CD4-positive, alpha-beta T cell (primary cell): Measurements from ENCODE around the gene LNPEP. TPM values are rescaled to one million over a fixed set of nuclear protein-coding genes. Genes with fewer than 3 reads are reported as not detected.

Experiments used
- ATAC-seq: fragments of 200-7000 bp; cut with Tn5 transposase; one replicate; pipeline ENCODE4 v1.10.0; 2022; ENCODE audit warnings: mild to moderate bottlenecking; ENCODE audit not compliant: poor library complexity
- CTCF ChIA-PET: fragments of 350-600 bp; sonication (Branson Sonifier 250); formaldehyde crosslinking; loops from one replicate; lab custom pipeline; 2021; ENCODE audit warnings: antibody characterized with exemption, inconsistent platforms; lab: Charles Lee
- POLR2A ChIA-PET: fragments of 350-600 bp; sonication (Branson Sonifier 250); formaldehyde crosslinking; loops from one replicate; lab custom pipeline; 2021; ENCODE audit warnings: antibody characterized with exemption, inconsistent platforms; lab: Charles Lee
- DNase-seq, 14 experiments: peaks; one replicate each; pipeline ENCODE4 v3.0.0-alpha.2; 2013 to 2020; ENCODE audit warnings: mixed read lengths in 2 of 14
- H3K27ac ChIP-seq, 2 donors: one replicate each; pipeline versions ENCODE4 v1.5.1 to v1.7.0; 2013; ENCODE audit warnings: low read length in 2 of 2, low read depth in 1 of 2, mild to moderate bottlenecking in 1 of 2
- H3K27me3 ChIP-seq, 2 experiments: 1 replicate in 1 of 2; 2 replicates in 1 of 2; pipeline versions ENCODE4 v1.6.1 to v1.7.0; 2013; ENCODE audit warnings: low read length in 2 of 2, control low read depth in 1 of 2, mild to moderate bottlenecking in 1 of 2, moderate library complexity in 1 of 2; ENCODE audit not compliant: insufficient read depth in 2 of 2, control insufficient read depth in 1 of 2
- H3K36me3 ChIP-seq: one replicate; pipeline ENCODE4 v1.6.1; 2013; ENCODE audit warnings: low read length, control low read depth; ENCODE audit not compliant: insufficient read depth
- H3K4me1 ChIP-seq: one replicate; pipeline ENCODE4 v1.6.1; 2013; ENCODE audit warnings: low read length, control low read depth; ENCODE audit not compliant: insufficient read depth
- H3K4me3 ChIP-seq: one replicate; pipeline ENCODE4 v1.5.1; 2013; ENCODE audit warnings: mild to moderate bottlenecking, low read length, moderate library complexity
- H3K9me3 ChIP-seq, 2 experiments: 1 replicate in 1 of 2; 2 replicates in 1 of 2; pipeline versions ENCODE4 v1.6.1 to v1.7.0; 2013; ENCODE audit warnings: low read length in 2 of 2, mild to moderate bottlenecking in 2 of 2, control low read depth in 1 of 2, moderate library complexity in 1 of 2; ENCODE audit not compliant: control insufficient read depth in 1 of 2, insufficient read depth in 1 of 2
- H3K27ac Mint-ChIP-seq: one replicate; pipeline ENCODE4 v1.8.0; 2020; ENCODE audit warnings: mixed read lengths
- H3K27me3 Mint-ChIP-seq: one replicate; pipeline ENCODE4 v1.8.0; 2021; ENCODE audit warnings: mixed read lengths
- H3K36me3 Mint-ChIP-seq: one replicate; pipeline ENCODE4 v1.8.0; 2021; ENCODE audit warnings: low read depth, mixed read lengths
- H3K4me1 Mint-ChIP-seq: one replicate; pipeline ENCODE4 v1.8.0; 2021; ENCODE audit warnings: low read depth, mixed read lengths
- H3K4me3 Mint-ChIP-seq: one replicate; pipeline ENCODE4 v1.8.0; 2020; ENCODE audit warnings: mild to moderate bottlenecking, mixed read lengths
- H3K9me3 Mint-ChIP-seq: one replicate; pipeline ENCODE4 v1.8.0; 2020; ENCODE audit warnings: mixed read lengths
- CTCF ChIP-seq: fragments of 200-600 bp; IDR thresholded peaks from one replicate; pipeline ENCODE4 v1.8.0; 2022; ENCODE audit warnings: antibody characterized with exemption, mild to moderate bottlenecking
- intact Hi-C, 2 experiments: fragments of 100-400 bp; cut with DNase I in 1 of 2; cut with micrococcal nuclease in 1 of 2; formaldehyde crosslinking; loops; one replicate each; pipeline versions ENCODE4 v1.15.1 to v1.9.0; 2023 to 2025; cut with DNase I, micrococcal nuclease
- total RNA-seq, 174 experiments: library from RNA in 2 of 174; stranded (reverse) in 2 of 174; gene quantifications; one replicate each; pipeline ENCODE4 v1.2.3 and lab custom pipeline; 2021 to 2026

LNPEP gene
- total RNA-seq, 2 experiments from 2014 or later: 52.0 to 52.7 TPM

GRCh38 chr5:96902876-96903275 lies 33.0 kb upstream of the LNPEP start:
- Mint-ChIP-seq H3K4me3 (no peak overlapping the region), H3K9me3 (no peaks in the 10 kb centered on the region), H3K36me3 (peaks cover 92% of the 10 kb centered on the region), H3K27me3 (no peaks in the 10 kb centered on the region), H3K27ac (no peak overlapping the region), H3K4me1 (peaks cover 14% of the 10 kb centered on the region)
- no peak overlapping the region for H3K27ac ChIP-seq
- no peaks in the 10 kb centered on the region for H3K27me3 ChIP-seq
- POLR2A ChIA-PET: no interaction called here
- DNase-seq (no peak), ATAC-seq (no peak)
- no peaks in the 10 kb centered on the region for H3K4me1 ChIP-seq
- CTCF ChIA-PET: interaction anchor here (1.0 to 1.2 kb wide), 2 partner anchors 14 to 34 kb away, joined by 3 to 4 read pairs; no protein-coding TSS in a partner anchor
- no peaks in the 10 kb centered on the region for H3K9me3 ChIP-seq
- TF ChIP-seq CTCF: no peak
- H3K36me3 ChIP-seq: peaks cover 87% of the 10 kb centered on the region
- H3K4me3 ChIP-seq: no peak overlapping the region
- intact Hi-C loops: no loop called here

- no peaks in the 10 kb centered on the region for H3K9me3 ChIP-seq
- ChIA-PET CTCF (interaction anchor here (2.3 kb wide), 1 partner anchor 35 kb away, joined by 10 read pairs; no protein-coding TSS in a partner anchor), POLR2A (no interaction called here)
- H3K4me1 ChIP-seq: no peaks in the 10 kb centered on the region
- no peak overlapping the region for H3K27ac Mint-ChIP-seq
- no peaks in the 10 kb centered on the region for H3K27me3 Mint-ChIP-seq
- no peak overlapping the region for H3K27ac ChIP-seq
- H3K4me3 ChIP-seq: no peak overlapping the region
- H3K4me1 Mint-ChIP-seq: peaks cover 14% of the 10 kb centered on the region
- H3K36me3 ChIP-seq: peaks cover 87% of the 10 kb centered on the region
- intact Hi-C loops: no loop called here
- H3K4me3 Mint-ChIP-seq: no peak overlapping the region
- no peak for DNase-seq
- no peak for ATAC-seq
- no peak for TF ChIP-seq CTCF
- H3K36me3 Mint-ChIP-seq: peaks cover 96% of the 10 kb centered on the region
- H3K27me3 ChIP-seq: no peaks in the 10 kb centered on the region
- H3K9me3 Mint-ChIP-seq: no peaks in the 10 kb centered on the region
These were observed 32.6 kb upstream of the LNPEP start for GRCh38 chr5:96903300-96903699.

GRCh38 chr5:96904054-96904931 lies 31.6 kb upstream of the LNPEP start:
- intact Hi-C loops: no loop called here
- H3K4me3 ChIP-seq: no peak overlapping the region
- ChIA-PET POLR2A (interaction anchor here (0.7 to 1.2 kb wide), 3 partner anchors 29 to 54 kb away, joined by 3 to 5 read pairs (median 3); no protein-coding TSS in a partner anchor), CTCF (interaction anchor here (1.1 to 2.3 kb wide), 3 partner anchors 10 to 36 kb away, joined by 3 to 10 read pairs (median 4); no protein-coding TSS in a partner anchor)
- no peaks in the 10 kb centered on the region for H3K9me3 Mint-ChIP-seq
- H3K9me3 ChIP-seq: no peaks in the 10 kb centered on the region
- DNase-seq: no peak
- H3K27ac ChIP-seq: no peak overlapping the region
- H3K4me3 Mint-ChIP-seq: no peak overlapping the region
- H3K27me3 Mint-ChIP-seq: no peaks in the 10 kb centered on the region
- no peak for ATAC-seq
- no peaks in the 10 kb centered on the region for H3K4me1 ChIP-seq
- peaks cover 97% of the 10 kb centered on the region for H3K36me3 Mint-ChIP-seq
- peaks cover 88% of the 10 kb centered on the region for H3K36me3 ChIP-seq
- H3K4me1 Mint-ChIP-seq: peaks cover 12% of the 10 kb centered on the region
- no peaks in the 10 kb centered on the region for H3K27me3 ChIP-seq
- TF ChIP-seq CTCF: no peak
- no peak overlapping the region for H3K27ac Mint-ChIP-seq
